Stimulated activated CD8-positive, alpha-beta memory T cell treated with anti-CD3 and anti-CD28 coated beads, Interleukin-7, amount 100 ng/mL, for 24 hours (primary cell): ENCODE data around the gene TRABD2B.

Experiments
- DNase-seq: peaks from one replicate; pipeline ENCODE4 v3.0.0-alpha.2; 2020; ENCODE audit warnings: low read depth

TRABD2B gene

DNA sequence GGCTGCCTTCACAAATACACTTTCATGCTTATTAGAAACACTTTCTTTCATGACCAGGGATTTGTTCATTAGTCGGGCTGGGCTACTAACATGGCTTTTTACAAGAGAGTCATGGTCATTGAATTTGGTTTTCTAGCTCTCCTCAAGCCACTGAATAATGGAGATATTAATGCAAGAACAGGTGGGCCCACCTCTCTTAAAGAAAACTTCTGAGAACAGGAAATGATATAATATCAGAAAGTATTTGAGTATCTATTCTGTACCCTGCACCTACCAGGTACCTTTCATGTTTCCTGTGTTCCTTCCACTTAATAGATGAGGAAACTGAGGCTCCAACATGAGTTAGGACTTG, 90.0 kb downstream of the TRABD2B start:
- no peak for DNase-seq

DNA sequence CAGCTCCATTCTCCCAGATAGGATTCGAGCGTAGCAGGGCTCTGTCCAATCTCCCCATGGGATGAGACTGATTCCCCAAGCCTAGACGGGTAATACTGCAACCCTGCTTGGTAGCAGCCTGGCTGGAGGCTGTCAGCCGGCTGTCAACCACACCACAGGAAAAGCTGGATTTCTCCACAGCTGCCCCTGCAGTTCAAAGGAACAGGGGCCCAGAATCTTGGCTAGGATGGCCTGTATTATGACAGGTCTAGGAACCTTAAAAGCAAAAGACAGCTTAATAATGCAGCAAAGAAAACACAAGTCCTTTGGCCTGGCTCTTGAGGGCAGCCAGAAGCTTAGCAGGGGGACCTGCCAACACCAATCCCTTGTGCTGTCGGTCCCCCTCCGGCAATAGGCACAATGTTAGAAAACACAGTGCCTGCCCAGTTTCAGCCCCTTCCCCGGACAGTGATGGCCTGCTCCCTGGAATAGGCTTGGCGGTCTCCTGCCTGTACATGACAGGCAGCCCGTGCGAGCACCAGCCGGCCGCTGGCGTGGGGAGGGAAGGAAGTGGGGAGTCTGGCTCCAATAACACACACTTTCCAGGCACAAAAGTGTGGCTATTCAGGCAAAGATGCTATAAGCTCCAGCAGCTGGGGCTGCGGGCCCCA, 90.5 kb downstream of the TRABD2B start:
- DNase-seq, result no peak

DNA sequence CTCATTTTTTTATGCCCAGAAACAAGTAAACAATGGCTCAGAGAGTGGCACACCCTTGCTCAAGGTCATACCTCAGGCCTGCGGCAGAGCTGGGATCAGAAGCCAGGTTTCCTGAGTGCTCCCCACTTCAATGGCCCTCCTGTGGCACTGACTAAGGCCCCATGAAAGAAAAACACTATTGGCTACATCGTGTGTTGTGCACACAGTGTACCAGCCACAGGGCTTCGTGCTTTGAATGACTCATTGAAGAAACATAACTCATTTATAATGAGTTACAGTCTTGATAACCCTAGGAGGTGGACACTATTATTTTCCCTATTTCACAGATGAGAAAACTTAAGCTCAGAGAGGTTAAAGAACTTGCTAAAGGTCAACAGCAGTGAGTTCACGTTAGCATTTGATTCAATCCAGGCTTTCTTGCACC, 91.2 kb downstream of the TRABD2B start:
- DNase-seq, result no peak

DNA sequence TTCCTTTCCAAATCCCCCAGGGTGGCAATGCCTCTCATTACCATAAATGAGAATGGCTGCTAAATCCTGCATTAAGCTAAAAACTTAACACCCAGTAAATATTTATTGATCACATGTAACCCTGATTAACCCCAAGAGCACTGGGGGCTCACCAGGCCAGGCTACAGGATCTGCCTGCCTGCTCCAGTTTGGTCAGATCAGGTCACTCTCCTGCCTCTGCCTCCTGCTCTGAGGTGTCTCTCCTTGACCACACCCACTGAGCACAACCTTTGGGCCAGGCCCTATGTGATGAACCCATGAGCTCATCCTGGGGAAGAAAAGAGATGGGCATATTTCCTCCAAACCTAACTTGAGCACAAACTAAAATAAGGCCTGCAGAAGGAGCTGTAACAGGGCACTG, 93.5 kb downstream of the TRABD2B start:
- DNase-seq, result no peak

DNA sequence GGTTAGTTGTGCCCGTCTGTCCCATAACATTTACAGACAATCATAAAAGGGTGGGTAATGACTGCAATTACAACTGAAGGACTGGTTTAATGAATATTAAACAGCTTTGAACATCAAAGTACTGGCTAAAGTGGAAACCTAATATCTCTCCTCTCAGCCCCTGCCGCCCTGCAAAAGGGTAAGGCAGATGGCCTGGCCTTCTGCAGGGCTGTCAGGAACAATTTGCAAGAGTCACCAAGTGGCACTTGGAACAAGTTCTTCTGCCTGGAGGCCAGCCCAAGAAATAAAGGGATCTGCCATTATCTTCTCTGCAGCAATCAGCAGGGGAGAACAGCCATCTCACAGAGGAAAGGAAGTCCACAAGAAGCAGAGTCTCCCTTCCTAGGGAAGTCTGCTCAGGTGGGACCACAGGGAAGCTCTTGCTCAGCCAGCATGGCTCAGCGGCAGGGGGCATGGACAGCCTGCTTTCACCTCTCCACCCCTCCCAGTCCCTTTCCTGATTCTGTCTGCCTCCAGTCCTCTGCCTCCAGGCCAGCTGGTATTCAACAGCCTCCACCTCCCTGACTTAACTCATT, 96.1 kb downstream of the TRABD2B start:
- no peak for DNase-seq

DNA sequence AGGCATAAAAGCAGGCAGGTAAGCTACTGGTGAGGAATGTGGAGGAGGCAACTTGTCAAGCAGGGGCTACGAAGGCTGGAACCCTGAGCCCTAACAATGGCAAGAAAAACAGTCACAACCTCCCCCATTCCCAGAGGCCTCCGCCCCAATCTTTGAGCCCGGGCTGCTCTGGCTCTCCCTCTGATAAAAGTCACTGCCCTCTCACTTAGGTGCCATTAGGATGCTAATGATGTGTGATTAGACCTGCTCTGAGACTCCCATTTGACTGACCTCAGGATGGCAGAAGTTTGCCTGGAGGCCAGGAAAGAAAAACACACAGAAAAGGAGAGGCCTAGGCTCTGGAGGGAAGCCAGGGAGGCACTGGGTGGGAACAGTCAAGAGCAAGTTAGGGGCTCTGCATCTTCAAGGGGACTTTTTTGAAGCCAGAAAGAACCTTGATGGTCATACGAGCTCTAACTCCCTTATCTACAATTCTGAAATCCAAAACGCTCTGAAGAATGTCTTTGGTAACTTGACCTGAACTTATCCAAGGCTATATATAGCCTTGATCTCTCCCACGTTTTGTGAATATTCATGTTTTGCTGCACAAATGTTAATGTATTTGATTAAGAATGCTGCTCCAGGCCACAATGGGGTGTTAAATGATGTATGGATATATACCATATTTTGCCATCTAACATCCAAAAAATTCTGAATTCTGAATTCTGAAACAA, 98.9 kb downstream of the TRABD2B start:
- no peak for DNase-seq

DNA sequence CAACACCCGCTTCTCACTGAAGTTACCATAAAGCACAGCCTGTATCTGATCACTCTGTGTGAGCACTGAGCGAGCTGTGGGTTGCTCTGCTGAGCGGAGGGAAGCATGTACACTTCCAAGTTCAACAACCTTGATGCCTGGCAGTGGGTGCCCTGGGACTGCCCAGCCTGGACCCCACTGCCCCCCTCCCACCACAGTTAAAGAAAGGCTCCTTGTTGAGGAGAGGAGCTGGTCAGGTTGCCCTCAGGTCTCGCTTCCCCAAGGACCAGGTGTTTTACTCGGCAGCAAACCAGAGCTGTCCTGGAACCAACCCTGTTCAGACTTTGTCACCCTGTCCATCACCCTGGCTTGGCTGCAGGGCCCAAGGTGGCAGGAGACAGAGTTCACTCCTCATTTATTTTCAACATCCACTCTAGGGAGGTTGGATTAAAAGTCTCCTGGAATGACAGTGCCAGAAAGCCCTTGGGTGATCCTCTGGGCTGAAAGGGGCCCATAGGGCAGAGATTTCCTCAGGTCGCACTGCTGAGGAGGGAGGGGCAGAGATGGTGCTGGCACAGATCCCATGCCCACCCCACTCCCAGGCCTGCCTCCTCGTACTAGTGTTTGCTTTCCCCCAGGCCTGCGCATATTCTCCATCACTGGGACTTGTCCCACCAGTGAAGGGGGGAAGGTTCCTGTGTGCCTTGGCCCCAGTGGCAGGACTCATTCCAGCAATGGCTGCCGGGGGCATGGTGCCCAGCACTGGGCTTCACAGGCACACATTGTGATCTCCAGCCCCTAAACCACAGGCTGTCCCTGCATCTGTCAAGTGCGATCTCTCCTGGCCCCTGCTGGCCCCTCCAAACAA, 101.7 kb downstream of the TRABD2B start:
- DNase-seq, result no peak

DNA sequence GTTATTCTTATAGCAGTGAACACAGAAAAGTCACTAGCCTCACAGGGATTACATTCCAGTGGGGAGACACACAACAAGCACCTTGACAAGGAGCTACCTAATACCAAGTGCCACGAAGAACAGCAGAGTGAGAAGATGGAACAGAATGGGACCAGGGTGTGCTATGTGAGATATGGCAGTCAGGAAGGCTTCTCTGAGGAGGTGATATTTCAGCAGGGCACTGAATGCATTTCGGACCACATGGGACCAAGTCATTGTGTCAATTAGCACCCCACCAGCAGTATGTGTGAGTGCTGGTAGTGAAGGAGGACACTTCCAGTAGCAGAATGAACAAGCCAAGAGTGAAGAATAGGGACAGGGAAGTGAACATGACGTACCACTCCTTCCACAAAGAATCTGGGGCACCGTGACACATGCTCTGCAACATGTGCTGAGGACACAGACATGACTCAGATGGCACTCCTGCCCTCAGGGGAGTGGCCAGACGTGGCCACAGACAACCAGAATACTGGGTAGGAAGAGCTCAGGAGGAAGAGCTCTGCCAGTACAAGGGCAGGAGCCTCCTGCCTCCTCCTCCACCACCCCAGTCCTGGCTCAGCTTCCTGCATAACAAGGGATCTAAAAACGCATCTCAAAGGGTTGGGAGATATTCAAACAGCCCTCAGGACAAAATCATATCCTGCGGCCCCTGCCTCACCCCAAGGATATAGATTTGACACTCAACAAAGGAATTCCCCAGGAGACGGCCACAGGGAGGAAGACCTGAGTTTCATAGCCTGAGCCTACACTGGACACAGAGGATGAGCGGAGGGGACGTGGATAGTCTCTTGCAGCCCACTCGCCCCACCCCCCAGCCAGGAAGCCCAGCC, 102.5 kb downstream of the TRABD2B start:
- DNase-seq, result no peak

DNA sequence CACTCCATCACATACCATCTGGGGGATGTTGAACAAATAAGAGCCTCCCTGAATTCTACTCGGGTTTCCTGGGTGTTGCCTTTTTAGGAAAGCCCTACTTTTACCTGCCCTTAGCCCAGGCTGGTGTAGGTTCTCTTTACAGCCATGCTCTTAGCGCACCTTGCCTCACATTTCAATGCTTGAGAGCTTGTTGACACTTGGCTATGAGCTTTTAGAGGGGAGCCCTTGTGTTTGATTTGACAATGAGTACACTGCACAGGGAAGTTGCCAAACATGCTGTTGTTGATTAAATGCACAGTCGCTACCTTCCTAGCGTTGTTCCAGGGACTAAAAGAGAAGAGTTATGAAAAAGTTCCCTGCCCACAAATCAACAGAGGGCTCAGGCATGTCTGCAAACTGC, 103.8 kb downstream of the TRABD2B start:
- no peak for DNase-seq

DNA sequence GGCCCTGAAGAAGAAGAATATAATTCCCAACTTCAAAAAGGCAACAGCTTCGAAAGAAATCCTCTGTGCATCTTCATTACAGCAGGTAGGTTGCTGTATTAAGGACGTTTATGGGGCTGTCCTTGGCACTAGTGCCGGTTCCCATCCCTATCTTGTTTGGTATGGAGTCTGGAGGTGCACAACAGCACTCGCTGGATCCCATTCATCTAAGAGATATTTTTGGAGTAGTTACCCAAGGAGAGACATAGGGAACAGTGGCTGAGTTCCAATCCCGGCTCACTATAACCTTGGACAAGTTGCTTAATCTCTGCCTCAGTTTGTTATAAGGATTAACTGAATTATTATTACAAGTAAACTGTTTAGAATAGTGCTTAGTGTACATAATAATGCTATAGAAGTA, 106.4 kb downstream of the TRABD2B start:
- DNase-seq, result no peak

DNA sequence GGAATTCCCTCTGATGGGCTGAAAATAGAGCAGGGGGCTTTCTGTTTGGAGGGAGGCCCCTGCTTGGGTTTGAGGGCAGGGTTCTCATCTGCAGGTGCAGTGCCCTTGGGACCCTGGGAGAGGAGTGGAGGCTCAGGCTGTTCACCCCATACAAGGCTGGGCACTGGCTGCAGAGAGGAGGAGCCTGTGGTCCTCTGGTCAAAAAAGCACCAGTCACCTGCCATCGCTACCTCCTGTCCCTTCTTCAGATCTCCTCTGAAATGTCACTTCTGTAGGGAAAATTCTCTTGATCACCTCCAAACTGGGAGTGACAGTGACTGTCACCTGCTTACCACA, 108.9 kb downstream of the TRABD2B start:
- DNase-seq, result no peak

DNA sequence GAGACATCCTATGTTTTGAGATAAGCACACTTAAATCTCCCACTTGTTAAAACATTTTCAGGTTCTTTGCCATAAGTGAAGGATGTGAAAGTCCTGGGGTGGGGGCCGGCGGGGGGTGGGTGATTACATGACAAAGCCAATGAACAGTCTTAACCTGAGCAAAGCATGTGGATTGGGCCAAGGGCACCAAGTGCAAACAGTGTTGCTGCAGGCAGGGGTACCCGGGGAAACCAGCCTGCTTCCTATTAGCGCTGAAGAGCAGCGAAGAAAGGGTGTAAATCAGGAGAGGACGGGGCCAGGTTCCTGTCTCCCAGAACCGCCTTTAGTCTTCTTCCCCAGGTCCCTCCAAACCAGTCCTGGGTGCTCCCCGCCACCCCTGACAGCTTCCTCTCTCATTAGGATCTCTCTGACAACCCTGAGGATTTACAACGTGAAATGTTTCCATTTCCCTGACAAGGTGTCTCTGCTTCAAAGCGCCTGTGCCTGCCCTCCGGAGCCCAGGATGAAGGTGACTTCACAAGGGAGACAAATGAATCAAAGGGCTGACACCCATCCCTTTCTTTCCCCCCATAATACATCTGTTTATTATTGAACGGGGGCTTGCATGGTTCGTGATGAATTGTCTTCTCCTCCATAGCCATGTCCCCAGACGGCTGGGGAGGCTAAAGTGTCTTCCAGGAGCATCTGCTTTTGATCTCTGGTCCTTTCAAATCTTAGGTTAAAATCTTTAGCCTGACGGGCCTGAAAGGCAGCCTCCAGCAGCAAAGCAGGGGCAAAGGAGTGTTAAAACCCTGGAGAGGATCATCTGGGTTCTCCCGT, 109.5 kb downstream of the TRABD2B start:
- DNase-seq, result no peak

DNA sequence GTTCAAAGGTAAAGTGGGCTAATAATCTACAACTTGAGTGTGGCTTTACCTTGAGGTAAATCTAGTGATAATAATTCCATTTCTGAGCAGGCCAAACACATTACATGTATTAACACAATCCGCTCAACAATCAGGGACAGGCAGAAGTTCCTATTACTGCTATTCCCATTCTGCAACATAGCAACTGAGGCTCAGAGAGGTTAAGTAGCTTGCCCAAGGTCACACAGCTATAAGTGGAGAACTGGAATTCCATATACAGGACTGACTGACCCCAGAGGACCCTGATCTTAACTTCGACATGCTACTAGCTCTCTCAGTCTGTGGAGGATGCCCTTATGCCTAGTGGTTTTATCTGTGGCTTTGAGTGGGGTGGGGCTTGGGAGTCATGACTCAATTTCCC, 110.1 kb downstream of the TRABD2B start:
- DNase-seq, result no peak

DNA sequence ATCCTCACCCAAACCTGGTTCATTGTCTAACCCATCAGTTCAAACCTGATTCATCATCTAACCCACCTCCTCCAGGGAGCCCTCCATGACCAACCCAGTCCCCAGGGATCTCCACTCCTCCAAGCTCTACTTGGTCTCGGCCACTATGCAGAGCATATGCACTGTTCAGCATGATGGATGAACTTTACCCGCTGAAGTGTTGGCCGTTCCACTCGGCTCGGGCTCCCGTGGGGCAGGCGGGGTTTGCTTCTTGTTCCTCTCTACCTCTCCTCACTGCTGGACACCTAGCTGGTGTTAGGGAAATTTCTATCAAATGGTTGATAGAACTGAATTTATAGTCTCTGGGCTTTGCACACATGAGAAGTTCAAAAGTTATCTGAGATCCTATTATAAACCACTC, 111.0 kb downstream of the TRABD2B start:
- no peak for DNase-seq

DNA sequence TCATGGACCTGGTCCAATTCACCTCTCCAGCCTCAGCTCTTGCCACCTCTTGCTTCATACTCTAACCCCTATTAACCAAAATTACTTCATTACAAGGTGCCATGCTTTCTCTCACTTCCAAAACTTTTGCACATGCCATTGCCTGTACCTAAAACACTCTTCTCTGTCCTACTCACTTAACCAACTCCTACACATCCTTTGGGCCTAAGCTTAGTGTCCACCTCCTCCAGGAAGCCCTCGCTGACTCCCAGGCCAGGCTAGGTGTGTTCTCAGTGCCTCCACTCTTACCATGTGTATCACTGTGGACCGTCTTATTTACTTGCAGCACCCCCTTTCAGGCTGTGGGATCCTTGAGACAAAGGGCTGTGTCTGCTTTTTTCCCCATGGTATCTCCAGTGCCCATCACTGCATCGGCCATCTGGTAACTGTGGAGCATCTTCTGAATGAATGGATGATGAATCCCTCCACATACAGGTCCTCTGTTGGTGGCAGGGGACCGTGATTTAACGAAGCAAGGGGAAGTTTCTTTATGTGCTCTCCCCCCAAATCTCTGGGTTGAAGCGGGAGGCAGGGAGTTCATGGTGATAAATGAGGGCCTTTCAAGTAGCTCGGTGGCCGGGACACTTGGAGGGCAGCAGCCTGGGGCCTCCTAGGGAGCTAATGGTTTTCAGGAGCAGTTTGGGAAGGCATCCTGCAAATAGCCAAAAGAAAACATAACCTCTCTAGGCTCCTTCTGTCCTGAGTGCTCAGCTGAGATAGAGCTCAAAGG, 111.9 kb downstream of the TRABD2B start:
- DNase-seq, result no peak

DNA sequence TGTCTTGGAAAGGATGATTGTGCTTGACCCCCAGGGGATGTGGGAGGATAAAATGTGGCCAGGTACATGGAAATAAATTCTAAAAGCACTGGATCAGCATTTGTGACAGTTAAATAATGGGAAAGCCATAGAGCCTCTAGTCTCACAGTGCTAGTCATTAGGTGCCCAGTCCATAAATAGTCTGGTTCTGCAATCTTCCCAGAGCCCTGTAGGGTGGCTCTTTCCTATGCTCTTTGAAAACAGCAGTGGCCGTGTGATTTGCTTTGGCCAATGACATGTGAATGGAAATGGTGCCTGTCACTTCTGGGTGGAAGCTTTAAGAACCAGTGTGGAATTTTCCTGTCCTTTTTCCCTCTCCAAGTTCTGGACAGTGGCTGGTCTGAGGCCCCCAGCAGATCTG, 113.2 kb downstream of the TRABD2B start:
- DNase-seq, result no peak

DNA sequence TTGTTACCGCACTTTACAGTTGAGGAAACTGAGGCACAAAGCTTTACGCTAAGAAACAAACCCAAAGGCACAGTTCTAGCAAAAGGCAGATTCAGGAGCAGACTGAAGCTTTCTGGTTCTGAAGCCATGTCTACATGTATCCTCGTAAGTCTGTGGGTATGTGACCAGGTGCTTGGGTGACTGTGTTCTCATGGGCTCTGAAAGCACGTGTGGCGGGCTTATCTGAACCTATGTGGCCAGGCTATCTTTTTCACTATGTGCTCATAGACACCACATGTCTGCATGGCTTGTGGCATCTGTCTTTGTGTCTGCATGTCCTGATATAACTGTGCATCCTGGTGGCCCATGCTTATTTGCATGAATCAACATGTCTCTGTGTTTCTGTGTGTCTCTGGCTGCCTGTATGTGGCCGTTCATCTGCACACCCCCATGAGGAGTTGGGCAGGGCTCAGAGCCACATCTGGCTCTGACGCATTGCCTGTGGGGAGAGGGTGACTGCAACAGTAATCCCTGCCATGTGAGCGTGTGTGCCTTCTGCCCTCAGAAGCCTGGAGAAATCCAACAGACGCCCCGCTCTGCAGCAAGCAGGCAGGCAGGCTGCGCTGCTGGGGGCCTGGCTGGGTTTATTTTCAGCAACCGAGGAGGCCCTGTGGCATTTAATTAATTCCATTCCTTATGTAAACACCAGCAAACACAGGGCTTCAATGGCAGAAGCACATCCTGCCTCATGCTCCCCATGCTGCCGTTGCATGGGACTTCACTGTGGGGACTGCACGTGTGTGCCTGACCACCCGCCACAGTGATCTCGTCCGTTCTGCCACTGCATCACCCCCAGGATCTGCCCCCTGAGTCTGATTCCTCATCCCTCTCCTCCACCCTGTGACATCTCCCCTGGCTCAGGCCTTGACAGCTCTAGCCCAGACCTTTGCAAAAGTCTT, 115.4 kb downstream of the TRABD2B start:
- no peak for DNase-seq

DNA sequence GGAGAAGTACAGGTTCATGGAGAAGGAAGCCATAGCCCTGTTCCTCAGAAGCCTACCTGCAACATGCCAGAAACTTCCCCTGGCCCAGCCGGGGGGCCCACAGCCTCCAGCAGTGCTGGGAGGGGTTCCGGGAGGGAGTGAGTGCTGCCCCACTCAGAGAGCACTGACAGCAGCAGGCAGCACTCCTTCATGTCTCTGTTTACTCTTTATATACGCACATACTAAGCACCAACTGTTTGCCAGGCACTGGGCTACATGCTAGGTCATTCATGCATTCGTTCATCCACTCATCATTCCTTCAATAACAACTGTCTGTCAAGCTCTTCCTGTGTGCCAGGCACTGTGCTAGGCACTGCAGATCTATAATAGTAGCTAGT, 120.6 kb downstream of the TRABD2B start:
- DNase-seq, result no peak
